HEK293 (cell line): ENCODE results near the gene NXN.

Experiments used
- HIC1 ChIP-seq: fragments of 450-650 bp; formaldehyde crosslinking; IDR thresholded peaks from 2 replicates; pipeline ENCODE4 v1.5.1; 2016; ENCODE audit warnings: missing biosample characterization, missing genetic modification characterization
- INSM2 ChIP-seq: fragments of 450-650 bp; formaldehyde crosslinking; IDR thresholded peaks from 2 replicates; pipeline ENCODE4 v1.5.1; 2016; ENCODE audit warnings: missing biosample characterization, missing genetic modification characterization
- KLF1 ChIP-seq: fragments of 450-650 bp; formaldehyde crosslinking; IDR thresholded peaks from 2 replicates; pipeline ENCODE4 v1.5.1; 2016; ENCODE audit warnings: missing biosample characterization, missing genetic modification characterization
- MEIS1 ChIP-seq: sonication (generic); formaldehyde crosslinking; IDR thresholded peaks from 2 replicates; pipeline ENCODE4 v1.8.1; 2022; ENCODE audit warnings: missing genetic modification reagents, mild to moderate bottlenecking, borderline replicate concordance
- SP3 ChIP-seq: fragments of 450-650 bp; formaldehyde crosslinking; IDR thresholded peaks from 2 replicates; pipeline ENCODE4 v1.5.1; 2016; ENCODE audit warnings: missing biosample characterization, missing genetic modification characterization
- SP7 ChIP-seq: fragments of 450-650 bp; formaldehyde crosslinking; IDR thresholded peaks from 2 replicates; pipeline ENCODE4 v1.5.1; 2016; ENCODE audit warnings: missing biosample characterization, missing genetic modification characterization
- TRIM28 ChIP-seq: IDR thresholded peaks from 2 replicates; pipeline ENCODE4 v1.6.1; 2011; ENCODE audit warnings: low read length, control low read depth, borderline replicate concordance
- ZBTB10 ChIP-seq: fragments of 450-650 bp; formaldehyde crosslinking; IDR thresholded peaks from 2 replicates; pipeline ENCODE4 v1.5.1; 2016; ENCODE audit warnings: missing biosample characterization, missing genetic modification characterization
- ZBTB11 ChIP-seq: fragments of 450-650 bp; formaldehyde crosslinking; conservative IDR thresholded peaks from 2 replicates; pipeline ENCODE4 v1.5.1; 2016; ENCODE audit warnings: low read depth, missing biosample characterization, missing genetic modification characterization
- ZBTB7A ChIP-seq: fragments of 450-650 bp; formaldehyde crosslinking; IDR thresholded peaks from 2 replicates; pipeline ENCODE4 v1.5.1; 2016; ENCODE audit warnings: low read depth, missing biosample characterization, missing genetic modification characterization
- ZBTB8A ChIP-seq: fragments of 450-650 bp; formaldehyde crosslinking; IDR thresholded peaks from 2 replicates; pipeline ENCODE4 v1.5.1; 2016; ENCODE audit warnings: missing biosample characterization, missing genetic modification characterization
- ZEB2 ChIP-seq: fragments of 450-650 bp; formaldehyde crosslinking; IDR thresholded peaks from 2 replicates; pipeline ENCODE4 v1.5.1; 2016; ENCODE audit warnings: missing biosample characterization, missing genetic modification characterization
- ZNF140 ChIP-seq: fragments of 450-650 bp; formaldehyde crosslinking; IDR thresholded peaks from 2 replicates; pipeline ENCODE4 v1.5.1; 2016; ENCODE audit warnings: missing biosample characterization, missing genetic modification characterization
- ZNF146 ChIP-seq: fragments of 450-650 bp; formaldehyde crosslinking; IDR thresholded peaks from 2 replicates; pipeline ENCODE4 v1.5.1; 2016; ENCODE audit warnings: missing biosample characterization, missing genetic modification characterization
- ZNF157 ChIP-seq: fragments of 450-650 bp; formaldehyde crosslinking; IDR thresholded peaks from 2 replicates; pipeline ENCODE4 v1.5.1; 2016; ENCODE audit warnings: missing biosample characterization, missing genetic modification characterization
- ZNF211 ChIP-seq: fragments of 450-650 bp; formaldehyde crosslinking; IDR thresholded peaks from 2 replicates; pipeline ENCODE4 v1.5.1; 2016; ENCODE audit warnings: low read depth, missing biosample characterization, missing genetic modification characterization
- ZNF223 ChIP-seq: fragments of 450-650 bp; formaldehyde crosslinking; IDR thresholded peaks from 2 replicates; pipeline ENCODE4 v1.5.1; 2016; ENCODE audit warnings: missing biosample characterization, missing genetic modification characterization
- ZNF280C ChIP-seq: fragments of 450-650 bp; formaldehyde crosslinking; IDR thresholded peaks from 2 replicates; pipeline ENCODE4 v1.5.1; 2016; ENCODE audit warnings: missing biosample characterization, missing genetic modification characterization
- ZNF366 ChIP-seq: fragments of 450-650 bp; formaldehyde crosslinking; conservative IDR thresholded peaks from 2 replicates; pipeline ENCODE4 v1.5.1; 2016; ENCODE audit warnings: missing biosample characterization, missing genetic modification characterization
- ZNF404 ChIP-seq: fragments of 450-650 bp; formaldehyde crosslinking; IDR thresholded peaks from 2 replicates; pipeline ENCODE4 v1.5.1; 2017; ENCODE audit warnings: missing biosample characterization, missing genetic modification characterization
- ZNF416 ChIP-seq: fragments of 450-650 bp; formaldehyde crosslinking; IDR thresholded peaks from 2 replicates; pipeline ENCODE4 v1.5.1; 2016; ENCODE audit warnings: missing biosample characterization, missing genetic modification characterization
- ZNF473 ChIP-seq: fragments of 450-650 bp; formaldehyde crosslinking; IDR thresholded peaks from 2 replicates; pipeline ENCODE4 v1.5.1; 2017; ENCODE audit warnings: missing biosample characterization, missing genetic modification characterization
- ZNF555 ChIP-seq: fragments of 450-650 bp; formaldehyde crosslinking; conservative IDR thresholded peaks from 2 replicates; pipeline ENCODE4 v1.5.1; 2017; ENCODE audit warnings: missing biosample characterization, mild to moderate bottlenecking, missing genetic modification characterization, inconsistent platforms
- ZNF580 ChIP-seq: fragments of 450-650 bp; formaldehyde crosslinking; IDR thresholded peaks from 2 replicates; pipeline ENCODE4 v1.5.1; 2016; ENCODE audit warnings: missing biosample characterization, missing genetic modification characterization
- ZNF623 ChIP-seq: fragments of 450-650 bp; formaldehyde crosslinking; IDR thresholded peaks from 2 replicates; pipeline ENCODE4 v1.5.1; 2016; ENCODE audit warnings: missing biosample characterization, missing genetic modification characterization
- ZNF701 ChIP-seq: fragments of 450-650 bp; formaldehyde crosslinking; IDR thresholded peaks from 2 replicates; pipeline ENCODE4 v1.5.1; 2016; ENCODE audit warnings: missing biosample characterization, missing genetic modification characterization
- ZNF785 ChIP-seq: fragments of 450-650 bp; formaldehyde crosslinking; IDR thresholded peaks from 2 replicates; pipeline ENCODE4 v1.5.1; 2016; ENCODE audit warnings: missing biosample characterization, missing genetic modification characterization

The NXN gene

GRCh38 chr17:978103-979093 is 1.2 kb downstream of the NXN start (continued):
- no peak for TF ChIP-seq ZBTB11 (tag by site-specific recombination)
- peak; percentile 80 for TF ChIP-seq ZBTB8A
- TF ChIP-seq KLF1 (tag by site-specific recombination) = peak; percentile 56
- no peak for TF ChIP-seq TRIM28
- TF ChIP-seq INSM2 = no peak
- no peak for TF ChIP-seq ZNF157
- TF ChIP-seq SP7 (tag by site-specific recombination) = no peak
- TF ChIP-seq ZEB2 (tag by site-specific recombination) = peak; percentile 65; the same call in 1 of the 2 replicates
- no peak for TF ChIP-seq ZNF404 (tag by site-specific recombination)
- TF ChIP-seq ZNF785 (tag by site-specific recombination) = no peak
- TF ChIP-seq ZNF416 = no peak
- TF ChIP-seq ZNF140 (tag by site-specific recombination) = no peak
- no peak for TF ChIP-seq ZNF623 (tag by site-specific recombination)
- 0 out of 2 replicates have a peak, but pooled peaks have one; percentile 47 for TF ChIP-seq SP3 (tag by site-specific recombination)
- TF ChIP-seq ZBTB7A = peak; percentile 66; the same call in 1 of the 2 replicates
- no peak for TF ChIP-seq ZNF366 (tag by site-specific recombination)
- no peak for TF ChIP-seq ZNF223 (tag by site-specific recombination)
- no peak for TF ChIP-seq HIC1 (tag by site-specific recombination)
- no peak for TF ChIP-seq MEIS1 (CRISPR knock-in tag)
- no peak for TF ChIP-seq ZNF701 (tag by site-specific recombination)
- no peak for TF ChIP-seq ZNF555 (tag by site-specific recombination)
- TF ChIP-seq ZNF473 (tag by site-specific recombination) = no peak
- no peak for TF ChIP-seq ZNF280C (tag by site-specific recombination)
- TF ChIP-seq ZNF580 (tag by site-specific recombination) = no peak
- TF ChIP-seq ZNF211 = no peak
- TF ChIP-seq ZBTB10 (tag by site-specific recombination) = no peak; the same call in 1 of the 2 replicates
- TF ChIP-seq ZNF146 (tag by site-specific recombination) = no peak
